HG03280 (cell line): ENCODE measurements around the gene PLXND1.
"Not testable (repeated sequence)": the region's sequence is repeated elsewhere in the genome, so short reads cannot be mapped to it uniquely, and the experiment has no call there.

ENCODE experiments used
- ATAC-seq: cut with Tn5 transposase; IDR thresholded peaks from one replicate; pipeline ENCODE4 v1.9.1; 2021; ENCODE audit warnings: mild to moderate bottlenecking, moderate library complexity; ENCODE audit not compliant: unreplicated experiment

The PLXND1 gene

GRCh38 chr3:129554356-129555152, 51.9 kb downstream of the PLXND1 start:
- ATAC-seq = no peak

GRCh38 chr3:129553719-129554118, 52.8 kb downstream of the PLXND1 start:
- no peak for ATAC-seq

DNA sequence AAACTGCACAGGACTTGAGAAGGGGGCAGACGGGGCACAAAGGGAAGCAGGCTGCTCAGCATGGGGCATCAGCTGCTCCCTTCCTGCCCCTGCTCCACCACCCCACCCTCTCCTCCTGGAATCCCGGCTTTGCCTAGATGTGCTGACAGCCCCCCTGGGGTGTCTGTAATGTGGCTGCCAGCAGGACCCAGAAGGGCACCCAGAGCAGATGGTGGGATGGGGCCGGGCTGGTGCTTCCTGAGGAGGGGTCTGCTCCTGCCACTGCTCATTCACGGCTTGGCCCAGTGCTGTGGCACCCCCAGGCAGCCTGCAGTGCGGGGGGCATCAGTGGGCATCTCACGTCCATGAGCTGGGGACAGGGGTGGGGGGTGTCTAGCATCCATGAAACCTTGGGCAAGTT, 53.3 kb downstream of the PLXND1 start:
- no peak for ATAC-seq

GRCh38 chr3:129552287-129553050, 54.0 kb downstream of the PLXND1 start:
- no peak for ATAC-seq

DNA sequence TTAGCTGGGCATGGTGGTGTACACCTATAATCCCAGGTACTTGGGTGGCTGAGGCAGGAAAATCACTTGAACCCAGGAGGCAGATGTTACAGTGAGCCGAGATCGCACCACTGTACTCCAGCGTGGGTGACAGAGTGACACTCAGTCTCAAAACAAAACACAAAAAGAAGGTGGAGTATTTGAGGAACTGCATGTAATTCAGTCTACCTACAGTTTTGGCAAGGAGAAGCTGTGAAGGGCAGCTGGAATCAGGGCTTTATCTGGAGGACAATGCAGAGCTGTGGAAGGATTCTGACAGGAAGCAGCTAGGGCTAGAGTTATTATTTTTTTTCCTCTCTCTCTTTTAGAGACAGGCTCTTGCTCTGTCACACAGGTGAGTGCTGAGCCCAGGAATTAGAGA, 56.7 kb downstream of the PLXND1 start:
- ATAC-seq = no peak

GRCh38 chr3:129549006-129549800, 57.3 kb downstream of the PLXND1 start:
- ATAC-seq = no peak

DNA sequence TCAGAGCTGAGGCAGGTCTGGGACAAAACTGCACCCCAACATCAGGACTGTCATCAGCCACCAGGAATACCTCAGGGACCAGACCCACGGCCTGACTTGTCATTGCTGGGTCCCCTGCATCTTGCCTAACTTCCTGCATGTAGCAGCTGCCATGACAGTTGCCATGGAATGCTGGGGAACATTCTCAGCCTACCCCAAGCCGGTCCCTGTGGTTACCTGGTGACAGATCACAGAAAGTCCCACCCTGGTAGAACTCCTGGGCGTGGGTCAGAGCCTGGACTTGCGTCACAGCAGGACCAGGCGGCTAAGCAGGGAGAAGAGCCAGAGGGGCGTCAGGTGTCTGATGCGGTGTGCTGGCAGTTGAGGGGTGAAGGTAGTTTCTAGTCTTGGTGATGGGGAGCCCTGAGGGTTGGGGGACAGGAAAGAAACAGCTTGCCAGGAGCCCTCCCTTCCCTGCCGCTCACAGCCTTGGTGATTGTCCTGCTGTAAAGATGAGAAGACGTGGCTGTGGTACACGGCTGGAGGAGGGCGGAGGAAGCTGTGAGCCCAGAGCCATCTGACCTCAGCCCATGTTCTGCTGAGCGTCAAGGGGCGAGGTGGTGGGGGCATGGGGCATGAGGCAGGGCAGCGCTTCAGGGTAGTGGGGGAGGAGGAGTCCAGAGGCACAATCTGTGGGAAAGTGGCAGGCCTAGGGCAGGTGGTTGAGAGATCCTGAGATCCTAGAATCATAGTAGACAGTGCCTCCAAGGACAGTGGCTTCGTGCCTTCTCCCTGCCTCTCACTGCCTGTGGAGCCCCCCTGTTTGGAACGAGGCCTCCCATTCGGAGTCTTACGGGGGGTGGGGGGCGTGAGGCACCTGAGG, 58.1 kb downstream of the PLXND1 start:
- no peak for ATAC-seq

DNA sequence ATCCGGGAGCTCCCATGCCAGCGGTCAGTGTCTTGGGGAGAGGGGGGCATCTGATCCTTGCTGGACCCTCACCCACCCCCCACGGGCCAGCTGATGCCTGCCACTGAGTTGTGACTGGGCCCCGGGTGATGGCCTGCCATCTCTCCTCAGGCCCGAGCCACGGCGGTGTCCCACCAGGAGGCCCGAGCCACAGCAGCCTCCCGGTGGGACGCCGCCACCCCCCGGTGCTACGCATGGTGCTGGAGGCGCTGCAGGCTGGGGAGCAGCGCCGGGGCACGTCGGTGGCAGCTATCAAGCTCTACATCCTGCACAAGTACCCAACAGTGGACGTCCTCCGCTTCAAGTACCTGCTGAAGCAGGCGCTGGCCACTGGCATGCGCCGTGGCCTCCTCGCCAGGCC, 59.2 kb downstream of the PLXND1 start:
- ATAC-seq = no peak

- not testable (repeated sequence) for ATAC-seq
These were observed 60.5 kb downstream of the PLXND1 start for GRCh38 chr3:129545951-129546350.

DNA sequence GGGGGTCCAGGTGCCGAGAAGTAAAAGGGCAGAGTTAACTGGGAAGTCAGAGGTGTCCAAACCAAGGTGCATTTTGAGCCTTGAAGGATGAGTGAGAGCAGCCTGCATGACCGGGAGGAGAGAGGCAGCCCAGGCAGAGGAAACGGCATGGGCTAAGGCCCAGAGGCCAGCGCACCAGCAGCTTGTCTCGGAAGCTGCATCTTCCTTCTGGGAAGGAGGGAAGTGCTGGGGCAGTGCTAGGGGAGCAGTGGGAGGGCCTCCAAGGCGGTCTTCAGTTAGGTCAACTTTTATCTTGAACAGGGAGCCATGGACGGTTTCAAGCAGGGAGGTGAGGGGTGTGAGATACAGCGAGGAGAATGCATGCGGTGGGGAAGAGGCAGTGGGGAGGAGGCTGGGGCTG, 62.5 kb downstream of the PLXND1 start:
- no peak for ATAC-seq

DNA sequence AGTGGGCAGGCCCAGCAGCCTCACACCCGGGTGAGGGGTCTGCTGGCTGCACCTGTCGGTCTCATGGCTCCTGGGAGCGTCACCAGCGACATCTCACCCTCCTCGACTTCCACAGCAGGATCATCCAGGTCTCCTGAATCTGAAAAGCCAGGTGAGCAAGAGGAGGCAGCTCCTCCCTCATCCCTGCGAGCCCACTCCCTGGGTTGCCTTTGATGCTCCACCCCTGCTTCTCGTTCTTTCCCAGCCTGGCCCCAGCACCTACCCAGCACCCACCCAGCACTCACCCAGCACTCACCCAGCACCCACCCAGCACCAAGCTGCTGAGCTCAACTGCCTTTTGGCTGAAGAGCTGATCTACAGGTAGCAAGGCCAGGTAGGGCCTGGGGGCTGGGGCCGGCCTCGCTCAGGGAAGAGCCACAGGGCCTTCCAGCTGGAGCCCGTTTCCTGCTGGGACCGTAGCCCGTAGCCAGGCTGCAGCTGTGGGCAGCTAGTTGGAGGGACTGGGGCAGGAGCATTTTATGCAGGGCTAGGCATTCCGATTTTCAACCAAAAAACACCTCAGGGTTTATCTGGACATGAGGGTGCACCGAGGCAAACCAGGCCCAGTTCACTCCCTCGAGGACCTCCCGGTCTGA, 63.2 kb downstream of the PLXND1 start, which contains the start of gene H1-8:
TSS of gene H1-8 (plus strand) at position 20 of the 635 bp plus-strand sequence. CDS start at position 64, 44 bp downstream.
- no peak for ATAC-seq

DNA sequence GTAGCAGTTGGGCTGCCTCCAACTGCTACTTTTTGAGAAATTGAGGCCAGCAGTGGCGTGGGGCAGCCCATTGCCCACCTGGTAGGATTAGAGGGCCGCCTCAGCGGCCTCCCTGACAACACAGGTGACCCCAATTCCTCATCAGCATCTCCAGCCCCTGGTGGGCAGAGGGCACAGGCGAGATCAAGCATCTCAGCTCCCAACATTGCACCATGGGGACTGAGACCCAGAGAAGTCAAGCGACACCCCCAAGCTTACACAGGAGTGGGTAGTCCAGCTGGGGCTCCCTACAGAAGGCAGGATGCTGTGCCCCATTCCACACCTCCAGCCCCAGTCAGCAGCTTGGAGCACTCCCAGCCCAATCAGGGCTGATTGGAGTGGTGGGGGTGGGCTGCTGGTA, 63.7 kb downstream of the PLXND1 start:
- no peak for ATAC-seq

GRCh38 chr3:129540776-129541516, 65.5 kb downstream of the PLXND1 start:
- no peak for ATAC-seq

DNA sequence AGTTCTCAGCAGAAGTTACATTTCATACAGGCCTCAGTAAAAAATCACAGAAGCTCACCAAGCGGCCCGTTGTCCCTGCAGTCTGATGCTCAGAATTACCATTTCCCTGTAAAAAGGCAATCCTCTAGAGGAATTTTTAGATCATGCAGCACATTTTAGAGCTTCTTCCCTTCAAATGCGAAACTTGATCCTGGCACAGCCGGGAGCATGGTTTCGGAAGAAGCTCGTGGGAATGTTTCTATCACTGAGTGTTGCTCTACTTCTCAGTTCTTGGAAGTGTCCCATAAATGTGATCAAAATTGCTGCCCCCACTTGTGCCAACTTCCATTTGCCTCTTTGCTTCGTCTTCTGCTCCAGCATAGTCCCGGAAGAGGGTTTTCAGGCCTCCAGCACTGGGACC, 67.3 kb downstream of the PLXND1 start:
- no peak for ATAC-seq

- ATAC-seq = no peak
These were observed 69.7 kb downstream of the PLXND1 start for GRCh38 chr3:129536804-129537203.

DNA sequence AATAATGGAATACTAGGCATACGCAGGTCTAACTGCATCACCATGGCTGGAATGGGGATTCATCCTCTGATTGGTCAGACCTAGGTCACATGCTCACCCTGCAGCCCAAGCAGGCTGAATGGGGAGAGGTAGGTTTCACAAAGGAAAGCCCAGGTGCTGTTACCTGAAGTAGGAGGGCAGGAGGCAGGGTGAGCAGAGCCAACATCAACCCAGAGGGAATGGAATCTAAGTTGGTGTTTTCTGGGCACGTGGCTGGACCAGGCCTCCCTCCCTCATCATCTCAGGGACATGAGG, 70.2 kb downstream of the PLXND1 start:
- ATAC-seq = no peak

GRCh38 chr3:129535075-129535474, 71.4 kb downstream of the PLXND1 start:
- ATAC-seq = no peak

DNA sequence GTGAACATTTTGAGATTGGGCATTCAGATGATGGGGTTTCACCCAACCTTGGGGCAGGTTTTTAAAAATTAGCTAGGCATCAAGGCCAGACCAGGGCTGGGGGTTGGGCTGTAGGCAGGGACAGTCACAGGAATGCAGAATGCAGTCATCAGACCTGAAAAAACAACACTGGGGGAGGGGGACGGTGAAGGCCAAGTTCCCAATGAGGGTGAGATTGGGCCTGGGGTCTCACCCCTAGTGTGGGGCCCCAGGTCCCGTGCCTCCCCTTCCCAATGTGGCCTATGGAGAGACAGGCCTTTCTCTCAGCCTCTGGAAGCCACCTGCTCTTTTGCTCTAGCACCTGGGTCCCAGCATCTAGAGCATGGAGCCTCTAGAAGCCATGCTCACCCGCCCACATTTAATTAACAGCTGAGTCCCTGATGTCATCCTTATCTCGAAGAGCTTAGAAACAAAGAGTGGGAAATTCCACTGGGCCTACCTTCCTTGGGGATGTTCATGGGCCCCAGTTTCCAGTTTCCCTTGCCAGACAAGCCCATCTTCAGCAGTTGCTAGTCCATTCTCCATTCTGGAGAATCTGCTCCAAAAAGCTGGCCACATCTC, 71.9 kb downstream of the PLXND1 start:
- ATAC-seq = no peak

DNA sequence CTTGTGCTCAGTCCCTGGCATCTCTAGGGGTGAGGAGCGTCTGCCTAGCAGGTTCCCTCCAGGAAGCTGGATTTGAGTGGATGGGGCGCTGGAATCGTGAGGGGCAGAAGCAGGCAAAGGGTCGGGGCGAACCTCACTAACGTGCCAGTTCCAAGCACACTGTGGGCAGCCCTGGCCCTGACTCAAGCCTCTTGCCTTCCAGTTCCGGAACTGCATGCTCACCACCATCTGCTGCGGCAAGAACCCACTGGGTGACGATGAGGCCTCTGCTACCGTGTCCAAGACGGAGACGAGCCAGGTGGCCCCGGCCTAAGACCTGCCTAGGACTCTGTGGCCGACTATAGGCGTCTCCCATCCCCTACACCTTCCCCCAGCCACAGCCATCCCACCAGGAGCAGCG, 73.1 kb downstream of the PLXND1 start:
- ATAC-seq = no peak
